ENCODE results near the gene TMEM161B.

GRCh38 chr5:88248743-88249540 is 19.7 kb downstream of the TMEM161B start:
- TF ChIP-seq, protein P1, sequence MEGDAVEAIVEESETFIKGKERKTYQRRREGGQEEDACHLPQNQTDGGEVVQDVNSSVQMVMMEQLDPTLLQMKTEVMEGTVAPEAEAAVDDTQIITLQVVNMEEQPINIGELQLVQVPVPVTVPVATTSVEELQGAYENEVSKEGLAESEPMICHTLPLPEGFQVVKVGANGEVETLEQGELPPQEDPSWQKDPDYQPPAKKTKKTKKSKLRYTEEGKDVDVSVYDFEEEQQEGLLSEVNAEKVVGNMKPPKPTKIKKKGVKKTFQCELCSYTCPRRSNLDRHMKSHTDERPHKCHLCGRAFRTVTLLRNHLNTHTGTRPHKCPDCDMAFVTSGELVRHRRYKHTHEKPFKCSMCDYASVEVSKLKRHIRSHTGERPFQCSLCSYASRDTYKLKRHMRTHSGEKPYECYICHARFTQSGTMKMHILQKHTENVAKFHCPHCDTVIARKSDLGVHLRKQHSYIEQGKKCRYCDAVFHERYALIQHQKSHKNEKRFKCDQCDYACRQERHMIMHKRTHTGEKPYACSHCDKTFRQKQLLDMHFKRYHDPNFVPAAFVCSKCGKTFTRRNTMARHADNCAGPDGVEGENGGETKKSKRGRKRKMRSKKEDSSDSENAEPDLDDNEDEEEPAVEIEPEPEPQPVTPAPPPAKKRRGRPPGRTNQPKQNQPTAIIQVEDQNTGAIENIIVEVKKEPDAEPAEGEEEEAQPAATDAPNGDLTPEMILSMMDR (conservative IDR thresholded peaks at IDR 0.05; ENCODE audit: low read length) = no peak
- no peak for TF ChIP-seq EZH2phosphoT487 (IDR thresholded peaks at IDR 0.05; ENCODE audit: borderline replicate concordance, low read depth, low read length)

Measured in OCI-LY7 (cell line).